Measurements from ENCODE around the gene ALX4.

DNA sequence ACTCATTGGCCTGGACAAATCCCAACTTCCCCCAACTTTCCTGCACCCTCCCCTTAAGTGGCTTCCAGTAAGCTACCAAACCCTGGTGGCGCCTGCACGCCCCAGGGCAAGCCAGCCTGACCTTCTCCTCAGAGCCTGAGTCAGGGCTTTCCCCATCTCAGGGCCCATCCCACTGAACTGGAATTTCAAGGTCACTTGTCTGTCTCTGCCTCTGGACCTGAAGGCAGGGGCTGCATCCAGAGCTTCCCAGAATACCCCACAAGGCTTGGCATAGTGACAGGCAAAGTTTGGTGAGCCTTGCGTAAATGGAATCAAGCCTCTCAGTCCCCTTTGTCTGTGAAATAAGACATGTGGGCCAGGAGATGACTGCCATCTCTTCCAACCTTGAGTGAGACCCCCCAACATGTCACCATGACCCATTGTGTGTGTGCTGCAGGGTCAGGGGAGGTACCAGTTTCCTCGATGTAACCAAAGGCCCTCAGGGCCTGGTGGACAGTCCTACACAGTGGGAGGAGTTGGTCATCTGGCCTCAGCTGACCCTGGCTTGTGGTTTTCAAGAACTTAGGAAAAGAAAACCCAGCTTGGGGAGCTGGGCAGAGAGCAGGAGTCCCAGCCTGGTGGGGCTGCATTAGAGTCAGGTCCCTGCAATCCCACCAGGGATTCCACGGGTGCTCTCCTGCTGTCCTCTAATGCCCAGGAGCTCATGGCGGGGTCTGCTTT is 8.9 kb downstream of the ALX4 start:
- TF ChIP-seq POLR2A (IDR thresholded peaks at IDR 0.05) (no peak), CTCF (IDR thresholded peaks at IDR 0.05) (no peak)
